GM19467 (cell line): ENCODE measurements around the gene PLCH1.

Experiments
- ATAC-seq: cut with Tn5 transposase; IDR thresholded peaks from one replicate; pipeline ENCODE4 v1.9.1; 2021; ENCODE audit warnings: mild to moderate bottlenecking, moderate library complexity; ENCODE audit not compliant: unreplicated experiment

Gene PLCH1

GRCh38 chr3:155690921-155691320, 54.0 kb downstream of the PLCH1 start:
- ATAC-seq = no peak

- ATAC-seq = no peak
Measured at GRCh38 chr3:155688481-155688880, 56.4 kb downstream of the PLCH1 start.

- ATAC-seq = no peak
Measured at GRCh38 chr3:155683344-155683720, 61.5 kb downstream of the PLCH1 start.

GRCh38 chr3:155682426-155683343, 62.2 kb downstream of the PLCH1 start:
- no peak for ATAC-seq

DNA sequence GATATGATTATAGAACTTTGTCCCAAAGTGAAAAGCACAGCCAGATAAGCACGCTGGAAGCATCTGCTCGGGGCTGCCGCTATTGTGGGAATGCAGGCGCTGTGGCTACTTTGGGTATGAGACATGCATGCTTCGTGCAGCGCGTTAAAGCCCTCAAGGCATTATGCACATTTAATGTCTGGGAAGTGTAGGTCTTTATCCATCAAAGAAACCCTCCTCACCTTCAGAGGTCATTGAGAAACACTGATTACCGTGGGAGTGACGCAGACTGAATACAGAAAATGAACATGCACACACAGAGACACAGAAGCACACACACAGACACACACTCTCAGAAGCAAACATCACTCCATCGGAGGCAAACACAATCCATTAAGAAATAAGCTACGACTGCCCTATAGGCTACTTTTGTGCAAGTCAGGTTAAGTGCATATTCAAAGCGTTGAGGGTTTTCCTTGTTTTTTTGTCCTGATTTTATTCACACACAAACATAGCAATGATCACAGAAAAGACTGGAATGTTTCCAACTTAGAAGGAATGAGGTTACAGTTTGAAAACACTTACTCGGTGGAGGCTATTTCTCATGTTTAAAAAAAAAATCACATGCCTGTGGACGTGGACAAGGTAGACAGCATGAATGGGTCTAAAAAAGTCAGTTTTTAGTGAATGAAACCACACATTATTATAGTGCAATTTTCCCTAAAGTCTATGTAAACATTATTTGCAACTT, 68.5 kb downstream of the PLCH1 start:
- no peak for ATAC-seq

DNA sequence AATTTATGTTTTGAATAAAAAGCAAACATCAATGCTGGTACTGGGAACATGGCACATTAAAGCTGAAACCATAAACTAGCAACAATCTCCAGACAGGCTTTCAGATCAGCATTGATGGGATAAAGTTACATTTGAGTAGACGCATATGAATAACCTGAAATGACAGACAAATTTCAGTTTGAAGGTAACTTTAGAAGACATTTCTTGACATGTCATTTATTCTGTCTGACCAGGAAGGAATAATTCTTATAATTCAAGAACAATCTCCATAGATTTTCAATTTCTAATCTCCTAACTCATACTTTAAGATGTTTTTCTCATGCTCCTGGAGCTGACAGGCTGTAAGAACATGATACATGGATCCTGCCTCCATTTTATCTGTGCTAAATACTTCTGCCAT, 69.8 kb downstream of the PLCH1 start:
- no peak for ATAC-seq

DNA sequence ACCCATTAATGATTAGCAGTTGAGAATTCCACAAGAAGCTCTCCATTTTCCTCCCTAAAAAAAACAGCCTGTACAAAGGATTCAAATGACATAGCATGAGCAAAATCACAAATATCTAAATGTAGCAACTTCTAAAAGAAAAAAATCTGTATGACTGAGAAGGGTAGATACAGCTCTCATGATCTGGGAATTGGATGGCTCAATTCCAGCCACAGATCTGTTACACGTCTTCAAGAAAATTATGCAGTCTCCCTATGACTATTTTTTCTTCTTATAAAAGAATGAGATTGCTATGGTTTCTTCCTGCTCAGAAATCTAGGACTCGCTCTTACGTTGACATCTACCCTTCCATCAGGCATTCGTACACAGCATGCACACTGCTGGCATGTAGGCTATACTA, 71.5 kb downstream of the PLCH1 start:
- no peak for ATAC-seq

DNA sequence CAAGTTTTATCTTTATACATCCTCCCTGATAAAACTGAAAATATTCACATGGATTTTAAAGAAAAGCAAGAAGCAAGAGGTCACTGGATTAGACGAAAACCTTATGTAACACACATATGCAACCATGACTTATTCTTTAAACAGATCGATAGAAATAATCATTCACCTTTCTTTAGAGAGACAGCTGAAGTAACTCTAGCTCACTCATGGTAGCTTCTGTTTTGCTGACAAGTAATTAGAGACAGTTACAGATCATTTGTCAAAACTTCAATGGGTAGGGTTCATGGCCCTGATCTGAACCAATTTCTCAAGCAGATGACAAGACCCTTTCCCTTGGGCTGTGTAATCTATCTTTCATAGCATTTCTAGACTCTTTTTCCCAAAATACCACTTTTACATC, 74.5 kb downstream of the PLCH1 start:
- no peak for ATAC-seq

DNA sequence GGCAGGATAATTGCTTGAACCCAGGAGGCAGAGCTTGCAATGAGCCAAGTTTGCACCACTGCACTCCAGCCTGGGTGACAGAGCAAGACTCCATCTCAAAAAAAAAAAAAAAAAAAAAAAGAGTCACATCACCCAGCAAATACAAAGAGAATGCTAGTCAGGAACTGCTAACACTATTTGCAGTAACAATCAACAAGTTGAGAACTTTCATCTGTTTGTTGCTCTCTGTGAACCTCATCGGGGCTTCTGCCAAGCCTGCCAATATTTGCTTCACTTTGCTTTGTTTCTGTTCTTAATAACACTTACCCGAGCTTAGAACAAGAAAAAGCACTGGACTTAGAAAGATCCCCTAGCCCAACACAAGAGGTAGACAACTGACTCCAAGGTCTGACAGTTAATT, 76.9 kb downstream of the PLCH1 start:
- no peak for ATAC-seq

GRCh38 chr3:155664925-155665695, 79.8 kb downstream of the PLCH1 start:
- ATAC-seq = no peak

- no peak for ATAC-seq
Measured at GRCh38 chr3:155663467-155664212, 81.2 kb downstream of the PLCH1 start.

- ATAC-seq = no peak
Measured at GRCh38 chr3:155661760-155662159, 83.1 kb downstream of the PLCH1 start.

DNA sequence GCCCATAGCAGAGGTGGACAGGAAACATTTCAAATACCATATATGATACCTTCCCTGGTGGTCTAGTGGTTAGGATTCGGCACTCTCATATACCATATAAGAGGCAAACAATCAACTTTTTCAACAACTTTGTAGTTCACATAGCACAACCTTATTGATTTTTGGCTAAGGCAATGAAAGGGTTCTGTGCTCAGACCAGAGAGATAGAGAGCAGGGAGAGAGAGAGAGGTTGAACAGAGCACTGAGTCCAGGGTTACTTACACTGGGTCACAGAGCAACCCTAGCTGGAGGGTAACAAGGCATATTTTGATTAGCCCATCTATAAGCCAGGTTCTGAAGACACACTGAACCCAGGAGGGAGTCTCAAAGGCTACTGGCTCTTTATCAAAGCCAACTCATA, 83.8 kb downstream of the PLCH1 start:
- no peak for ATAC-seq

GRCh38 chr3:155658671-155659261, 86.1 kb downstream of the PLCH1 start:
- no peak for ATAC-seq

DNA sequence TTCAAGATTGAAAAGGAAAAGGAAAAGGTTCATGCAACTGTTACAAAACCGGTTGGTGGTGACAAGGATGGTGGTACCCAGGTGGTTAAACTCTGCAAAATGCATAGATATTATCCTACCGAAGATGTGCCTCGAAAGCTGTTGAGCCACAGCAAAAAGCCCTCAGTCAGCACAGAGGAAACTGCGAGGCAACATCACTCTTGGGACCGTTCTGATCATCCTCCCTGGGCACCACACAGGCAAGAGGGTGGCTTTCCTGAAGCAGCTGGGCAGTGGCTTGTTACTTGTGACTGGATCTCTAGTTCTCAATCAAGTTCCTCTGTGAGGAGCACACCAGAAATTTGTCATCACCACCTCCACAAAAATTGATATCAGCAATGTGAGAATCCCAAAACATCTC, 86.9 kb downstream of the PLCH1 start:
- no peak for ATAC-seq

DNA sequence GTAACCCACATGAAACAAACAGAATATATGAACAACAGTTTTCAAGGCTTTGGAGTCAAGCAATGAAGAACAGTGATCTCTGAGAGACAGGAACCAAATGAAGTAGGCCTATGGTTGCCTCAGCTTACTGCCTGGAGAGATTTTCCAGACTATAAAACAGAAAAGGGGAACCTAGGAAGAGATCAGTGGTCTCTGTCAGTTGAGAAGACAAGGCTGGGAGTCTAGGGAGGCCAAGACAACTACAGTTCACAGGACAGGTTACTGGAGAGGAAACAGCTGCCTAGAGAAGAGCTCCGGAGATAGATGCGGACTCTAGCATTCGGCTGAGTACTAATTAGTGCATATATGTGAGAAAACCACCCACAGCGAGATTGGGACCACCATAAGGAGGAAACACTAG, 87.7 kb downstream of the PLCH1 start:
- no peak for ATAC-seq

GRCh38 chr3:155656466-155656865, 88.4 kb downstream of the PLCH1 start:
- ATAC-seq = no peak

- ATAC-seq = no peak
Measured at GRCh38 chr3:155651489-155652218, 93.2 kb downstream of the PLCH1 start.

DNA sequence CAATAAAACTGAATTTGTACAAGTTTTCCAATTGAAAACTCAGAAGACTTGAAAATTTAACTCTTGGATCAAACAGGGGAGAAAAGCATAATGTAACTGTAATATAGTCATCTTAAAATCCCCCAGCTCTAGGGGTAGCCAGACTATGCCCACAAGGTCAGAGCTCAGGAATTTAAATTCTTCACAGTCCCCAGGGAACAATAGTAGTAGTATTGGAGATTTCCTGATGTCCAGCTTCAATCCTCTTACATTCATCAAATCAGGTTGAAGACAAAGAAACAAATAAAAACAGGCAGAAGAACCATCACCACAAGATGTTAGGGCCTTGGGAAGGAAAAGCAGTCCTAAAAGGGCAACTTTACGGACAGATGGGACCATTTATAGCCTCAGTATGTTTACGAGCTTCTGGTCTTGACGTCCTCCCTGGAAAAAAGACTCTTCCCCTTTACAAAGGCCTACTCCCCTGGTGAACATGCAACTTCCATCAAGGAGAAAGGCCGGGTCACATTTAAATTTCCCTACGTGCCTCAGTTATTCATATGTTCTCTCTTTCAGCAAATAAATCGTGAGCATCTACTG, 96.8 kb downstream of the PLCH1 start:
- ATAC-seq = no peak
